HL-60/S4 treated with phorbol 12-myristate 13-acetate at 8.2 ng/mL for 4 days and 3 days (cell line): ENCODE data around the gene DLX6.

Experiments
- in situ Hi-C: fragments of 300-500 bp; cut with MboI; formaldehyde crosslinking; loops from 2 replicates; pipeline ENCODE4 v1.15.0; 2022; ENCODE audit warnings: low sequenced_read_pairs

The DLX6 gene

GRCh38 chr7:97021747-97022490 lies 16.6 kb downstream of the DLX6 start:
- in situ Hi-C loops, result no loop called here

GRCh38 chr7:97022491-97023306 lies 17.3 kb downstream of the DLX6 start:
- in situ Hi-C loops, result no loop called here

GRCh38 chr7:97024209-97025129 lies 19.1 kb downstream of the DLX6 start, which contains the start of gene DLX5:
Gene DLX5 (minus strand): TSS chr7:97024831. CDS start chr7:97024623, 208 bp downstream.
- in situ Hi-C loops, result loop anchor here (25.0 kb wide), 1 partner anchor 1112 kb away; no protein-coding TSS in a partner anchor

- in situ Hi-C loops, result loop anchor here (25.0 kb wide), 1 partner anchor 1113 kb away; no protein-coding TSS in a partner anchor
These were observed 19.8 kb downstream of the DLX6 start for GRCh38 chr7:97025130-97025499.

GRCh38 chr7:97025983-97026714 lies 20.8 kb downstream of the DLX6 start:
- in situ Hi-C loops, result loop anchor here (25.0 kb wide), 1 partner anchor 1114 kb away; no protein-coding TSS in a partner anchor

GRCh38 chr7:97026715-97027426 lies 21.5 kb downstream of the DLX6 start:
- in situ Hi-C loops, result loop anchor here (25.0 kb wide), 1 partner anchor 1115 kb away; no protein-coding TSS in a partner anchor

GRCh38 chr7:97027427-97028234 lies 22.3 kb downstream of the DLX6 start:
- in situ Hi-C loops, result loop anchor here (25.0 kb wide), 1 partner anchor 1115 kb away; no protein-coding TSS in a partner anchor

GRCh38 chr7:97034213-97034852 lies 29.0 kb downstream of the DLX6 start:
- in situ Hi-C loops, result loop anchor here (25.0 kb wide), 1 partner anchor 1122 kb away; no protein-coding TSS in a partner anchor

GRCh38 chr7:97039374-97040065 lies 34.2 kb downstream of the DLX6 start:
- in situ Hi-C loops, result loop anchor here (25.0 kb wide), 1 partner anchor 1127 kb away; no protein-coding TSS in a partner anchor

GRCh38 chr7:97043281-97043680 lies 37.9 kb downstream of the DLX6 start:
- in situ Hi-C loops, result loop anchor here (25.0 kb wide), 1 partner anchor 1131 kb away; no protein-coding TSS in a partner anchor
